ENCODE measurements around the gene NFU1.

NFU1 gene

DNA sequence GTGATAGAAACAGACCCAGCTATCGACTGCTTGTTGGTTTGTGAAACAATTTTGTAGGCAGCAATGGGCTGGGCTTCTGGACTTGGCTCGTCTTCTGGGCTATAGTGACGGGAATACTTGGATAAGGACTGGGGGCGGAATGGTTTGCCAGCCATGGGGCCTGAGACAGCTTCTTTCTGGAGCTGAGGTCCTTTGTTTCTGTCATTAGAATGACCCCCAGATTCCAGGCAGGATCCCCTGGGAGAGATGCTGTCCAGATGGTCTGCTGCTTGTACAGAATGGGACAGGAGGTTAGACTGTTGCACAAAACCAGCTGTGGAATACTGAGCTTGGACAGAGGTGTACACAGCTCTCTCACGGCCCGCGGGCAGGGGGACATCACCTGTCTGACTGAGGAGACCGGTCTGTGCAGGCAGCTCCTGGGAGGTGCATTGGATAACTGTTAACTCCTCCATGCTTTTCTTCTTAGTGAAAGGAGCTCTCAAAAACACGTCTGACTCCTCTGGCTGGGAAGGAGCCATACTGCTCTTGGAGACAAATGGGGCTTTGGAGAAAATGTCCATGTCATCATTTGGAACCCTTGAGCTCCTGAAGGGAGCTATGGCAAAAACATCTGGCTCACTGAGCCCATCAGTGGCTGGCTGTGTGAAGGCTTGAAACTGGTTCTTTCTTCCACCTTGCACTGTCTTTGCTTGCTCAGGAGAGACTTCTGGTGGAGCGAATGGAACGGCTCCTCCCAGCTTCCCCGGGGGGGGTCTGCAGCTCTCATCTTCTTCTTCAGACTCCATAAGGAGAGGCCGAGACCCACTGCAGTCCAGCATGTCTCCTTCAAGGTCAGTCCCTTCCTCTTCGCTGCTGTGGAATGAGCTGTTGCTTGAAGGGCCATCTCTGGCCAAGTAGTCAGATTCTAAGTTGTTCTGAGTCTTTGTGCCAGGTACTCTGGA is 28.6 kb upstream of the NFU1 start:
- Histone ChIP-seq H3K4me2 (no peak overlapping the region), H3K79me2 (ENCODE audit: insufficient read depth, low read depth) (no peaks in the 10 kb centered on the region), H2AFZ (ENCODE audit: low read depth) (no peak overlapping the region), H3K9ac (no peak overlapping the region), H4K20me1 (ENCODE audit: insufficient read depth) (no peaks in the 10 kb centered on the region), H3K27me3 (ENCODE audit: insufficient read depth, low read depth) (no peaks in the 10 kb centered on the region), H3K4me3 (IDR thresholded peaks at IDR 0.05; ENCODE audit: insufficient read depth, low read depth, low read length) (no peak overlapping the region), H3K4me1 (ENCODE audit: low read depth, poor library complexity, severe bottlenecking) (no peaks in the 10 kb centered on the region), H3K36me3 (ENCODE audit: insufficient read depth) (no peaks in the 10 kb centered on the region), H3K27ac (no peak overlapping the region)
- TF ChIP-seq, protein P1, sequence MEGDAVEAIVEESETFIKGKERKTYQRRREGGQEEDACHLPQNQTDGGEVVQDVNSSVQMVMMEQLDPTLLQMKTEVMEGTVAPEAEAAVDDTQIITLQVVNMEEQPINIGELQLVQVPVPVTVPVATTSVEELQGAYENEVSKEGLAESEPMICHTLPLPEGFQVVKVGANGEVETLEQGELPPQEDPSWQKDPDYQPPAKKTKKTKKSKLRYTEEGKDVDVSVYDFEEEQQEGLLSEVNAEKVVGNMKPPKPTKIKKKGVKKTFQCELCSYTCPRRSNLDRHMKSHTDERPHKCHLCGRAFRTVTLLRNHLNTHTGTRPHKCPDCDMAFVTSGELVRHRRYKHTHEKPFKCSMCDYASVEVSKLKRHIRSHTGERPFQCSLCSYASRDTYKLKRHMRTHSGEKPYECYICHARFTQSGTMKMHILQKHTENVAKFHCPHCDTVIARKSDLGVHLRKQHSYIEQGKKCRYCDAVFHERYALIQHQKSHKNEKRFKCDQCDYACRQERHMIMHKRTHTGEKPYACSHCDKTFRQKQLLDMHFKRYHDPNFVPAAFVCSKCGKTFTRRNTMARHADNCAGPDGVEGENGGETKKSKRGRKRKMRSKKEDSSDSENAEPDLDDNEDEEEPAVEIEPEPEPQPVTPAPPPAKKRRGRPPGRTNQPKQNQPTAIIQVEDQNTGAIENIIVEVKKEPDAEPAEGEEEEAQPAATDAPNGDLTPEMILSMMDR (conservative IDR thresholded peaks at IDR 0.05; ENCODE audit: low read depth, low read length): no peak

DNA sequence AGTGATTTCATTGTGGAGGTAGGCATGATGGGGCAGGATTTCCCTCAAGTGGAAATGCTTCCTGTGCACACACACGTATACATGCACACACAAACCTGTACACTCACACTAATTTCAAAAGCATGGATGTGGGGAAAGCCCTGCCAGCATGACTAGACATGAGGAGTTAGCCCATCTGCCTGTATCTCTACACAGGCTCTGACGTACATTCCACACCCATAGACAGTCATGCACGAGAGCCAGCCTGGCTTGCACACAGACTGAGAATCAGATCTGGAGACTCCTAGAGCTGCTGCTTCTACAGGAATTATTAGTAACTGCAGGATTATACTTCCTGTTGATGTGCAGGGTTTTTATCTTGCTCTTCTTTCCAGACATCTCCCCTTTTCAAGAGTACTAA is 27.3 kb upstream of the NFU1 start:
- Histone ChIP-seq H3K4me1 (ENCODE audit: low read depth, poor library complexity, severe bottlenecking) (no peaks in the 10 kb centered on the region), H3K4me3 (IDR thresholded peaks at IDR 0.05; ENCODE audit: insufficient read depth, low read depth, low read length) (no peak overlapping the region), H3K27ac (no peak overlapping the region), H4K20me1 (ENCODE audit: insufficient read depth) (no peaks in the 10 kb centered on the region), H3K36me3 (ENCODE audit: insufficient read depth) (no peaks in the 10 kb centered on the region), H3K4me2 (no peak overlapping the region), H3K79me2 (ENCODE audit: insufficient read depth, low read depth) (no peaks in the 10 kb centered on the region), H3K9ac (no peak overlapping the region), H3K27me3 (ENCODE audit: insufficient read depth, low read depth) (no peaks in the 10 kb centered on the region), H2AFZ (ENCODE audit: low read depth) (no peak overlapping the region)
- TF ChIP-seq, protein P1 (conservative IDR thresholded peaks at IDR 0.05; ENCODE audit: low read depth, low read length): no peak

DNA sequence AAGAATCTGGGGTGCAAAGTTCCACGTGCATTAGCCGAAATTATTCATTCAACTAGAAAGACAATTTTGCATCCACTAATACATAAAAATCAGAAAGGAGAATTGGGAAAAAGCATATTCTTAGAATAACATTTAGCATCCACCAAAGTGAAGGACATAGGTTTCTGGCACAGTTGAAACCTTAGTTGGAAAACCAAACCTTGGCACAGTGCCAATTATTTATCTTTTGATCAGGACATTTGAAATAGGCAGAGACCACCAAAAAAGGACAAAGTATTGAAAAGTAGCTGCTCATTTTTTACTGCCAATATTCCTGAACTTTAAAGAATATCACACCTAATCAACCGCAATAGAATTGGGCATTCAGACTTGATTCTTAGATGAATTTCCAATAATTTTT is 25.5 kb upstream of the NFU1 start:
- TF ChIP-seq, protein P1 (conservative IDR thresholded peaks at IDR 0.05; ENCODE audit: low read depth, low read length): no peak
- Histone ChIP-seq H4K20me1 (ENCODE audit: insufficient read depth) (no peaks in the 10 kb centered on the region), H3K27ac (no peak overlapping the region), H3K79me2 (ENCODE audit: insufficient read depth, low read depth) (no peaks in the 10 kb centered on the region), H3K36me3 (ENCODE audit: insufficient read depth) (no peaks in the 10 kb centered on the region), H3K4me1 (ENCODE audit: low read depth, poor library complexity, severe bottlenecking) (no peaks in the 10 kb centered on the region), H3K9ac (no peak overlapping the region), H2AFZ (ENCODE audit: low read depth) (no peak overlapping the region), H3K4me2 (no peak overlapping the region), H3K4me3 (IDR thresholded peaks at IDR 0.05; ENCODE audit: insufficient read depth, low read depth, low read length) (no peak overlapping the region), H3K27me3 (ENCODE audit: insufficient read depth, low read depth) (no peaks in the 10 kb centered on the region)

DNA sequence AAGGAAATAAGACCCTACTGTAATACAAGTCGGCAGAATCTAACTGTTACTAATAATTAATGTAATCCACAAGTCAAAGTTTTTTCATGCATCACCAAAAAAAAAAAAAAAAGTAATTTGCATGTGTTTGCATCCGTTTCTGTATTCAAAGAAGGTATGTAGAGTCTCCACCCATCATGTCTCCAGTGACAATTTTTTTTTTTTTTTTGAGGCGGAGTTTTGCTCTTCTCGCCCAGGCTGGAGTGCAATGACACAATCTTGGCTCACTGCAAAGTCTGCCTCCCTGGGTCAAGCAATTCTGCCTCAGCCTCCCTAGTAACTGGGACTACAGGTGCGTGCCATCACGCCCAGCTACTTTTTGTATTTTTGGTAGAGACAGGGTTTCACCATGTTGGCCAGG is 24.2 kb upstream of the NFU1 start:
- no peak overlapping the region for H2AFZ ChIP-seq (ENCODE audit: low read depth)
- no peak overlapping the region for H3K4me2 ChIP-seq
- H3K4me3 ChIP-seq (IDR thresholded peaks at IDR 0.05; ENCODE audit: insufficient read depth, low read depth, low read length): no peak overlapping the region
- no peaks in the 10 kb centered on the region for H3K36me3 ChIP-seq (ENCODE audit: insufficient read depth)
- H3K79me2 ChIP-seq (ENCODE audit: insufficient read depth, low read depth): no peaks in the 10 kb centered on the region
- no peaks in the 10 kb centered on the region for H4K20me1 ChIP-seq (ENCODE audit: insufficient read depth)
- TF ChIP-seq, protein P1 (conservative IDR thresholded peaks at IDR 0.05; ENCODE audit: low read depth, low read length): no peak
- no peak overlapping the region for H3K27ac ChIP-seq
- no peaks in the 10 kb centered on the region for H3K27me3 ChIP-seq (ENCODE audit: insufficient read depth, low read depth)
- H3K9ac ChIP-seq: no peak overlapping the region
- H3K4me1 ChIP-seq (ENCODE audit: low read depth, poor library complexity, severe bottlenecking): no peaks in the 10 kb centered on the region
